Prostate gland (tissue), 2 donors: Measurements from ENCODE around the gene COMMD9. TPM values are rescaled to one million over a fixed set of nuclear protein-coding genes. Genes with fewer than 3 reads are reported as not detected.

ENCODE experiments used
- DNase-seq: peaks from one replicate; pipeline ENCODE4 v3.0.0-alpha.2; 2019; ENCODE audit warnings: low spot score
- H3K27ac ChIP-seq, 2 donors: fragments of 200-600 bp; sonication (generic); 2 replicates each; pipeline ENCODE4 v1.5.1; 2017 to 2019
- H3K27me3 ChIP-seq: fragments of 200-600 bp; sonication (generic); replicated peaks from 2 replicates; pipeline ENCODE4 v1.5.1; 2019; ENCODE audit not compliant: insufficient read depth
- H3K36me3 ChIP-seq, 2 donors: fragments of 200-600 bp; sonication (generic); 1 replicate in 1 of 2; 2 replicates in 1 of 2; pipeline versions ENCODE4 v1.5.1 to v1.8.1; 2017 to 2019
- H3K4me1 ChIP-seq: fragments of 200-600 bp; sonication (generic); replicated peaks from 2 replicates; pipeline ENCODE4 v1.5.1; 2019
- H3K4me3 ChIP-seq, 2 donors: fragments of 200-600 bp; sonication (generic); 2 replicates each; pipeline ENCODE4 v1.5.1; 2017 to 2019
- H3K9me3 ChIP-seq: fragments of 200-600 bp; sonication (generic); 2 replicates; pipeline ENCODE4 v1.5.1; 2017
- CTCF ChIP-seq, 4 experiments: fragments of 200-600 bp in 2 of 4; fragments of 450-650 bp in 2 of 4; sonication (generic) in 2 of 4; IDR thresholded peaks; 1 replicate in 3 of 4; 2 replicates in 1 of 4; pipeline ENCODE4 v1.5.1; 2016 to 2019; ENCODE audit warnings: antibody characterized with exemption in 4 of 4, mild to moderate bottlenecking in 2 of 4, moderate library complexity in 2 of 4
- POLR2A ChIP-seq: fragments of 450-650 bp; IDR thresholded peaks from one replicate; pipeline ENCODE4 v1.6.1; 2016; ENCODE audit warnings: antibody characterized with exemption, mild to moderate bottlenecking
- POLR2AphosphoS5 ChIP-seq: sonication (generic); formaldehyde crosslinking; IDR thresholded peaks from one replicate; pipeline ENCODE4 v1.6.1; 2017; ENCODE audit warnings: antibody characterized with exemption
- WGBS: methylation state at CpG from one replicate; pipeline ENCODE4 v1.1.5; 2018; 5-methylcytosine and 5-hydroxymethylcytosine counted together
- intact Hi-C: fragments of 100-400 bp; cut with DNase I; formaldehyde crosslinking; loops from one replicate; pipeline ENCODE4 v1.14.2; 2022
- total RNA-seq, 2 donors: library from RNA; depleted of rRNA; stranded (reverse); fragments of >200 nt; gene quantifications; one replicate each; pipeline ENCODE4 v1.1.0, GENCODE V29; 2016

Gene COMMD9
- total RNA-seq, 2 donors from 2014 or later = 34.3 to 40.4 TPM

GRCh38 chr11:36316049-36316448 lies 26.8 kb upstream of the COMMD9 start:
- 61% methylated on average over 3 of the region's 3 CpGs for WGBS
- H3K4me1 ChIP-seq = no peaks in the 10 kb centered on the region
- no peak overlapping the region for H3K4me3 ChIP-seq
- H3K27me3 ChIP-seq = no peaks in the 10 kb centered on the region
- H3K9me3 ChIP-seq = no peaks in the 10 kb centered on the region
- no peak for TF ChIP-seq CTCF (IDR thresholded peaks at IDR 0.05)
- no peak for TF ChIP-seq POLR2A
- TF ChIP-seq POLR2AphosphoS5 = no peak
- intact Hi-C loops = no loop called here
- H3K36me3 ChIP-seq = no peaks in the 10 kb centered on the region
- H3K27ac ChIP-seq = no peak overlapping the region
- DNase-seq = no peak

DNA sequence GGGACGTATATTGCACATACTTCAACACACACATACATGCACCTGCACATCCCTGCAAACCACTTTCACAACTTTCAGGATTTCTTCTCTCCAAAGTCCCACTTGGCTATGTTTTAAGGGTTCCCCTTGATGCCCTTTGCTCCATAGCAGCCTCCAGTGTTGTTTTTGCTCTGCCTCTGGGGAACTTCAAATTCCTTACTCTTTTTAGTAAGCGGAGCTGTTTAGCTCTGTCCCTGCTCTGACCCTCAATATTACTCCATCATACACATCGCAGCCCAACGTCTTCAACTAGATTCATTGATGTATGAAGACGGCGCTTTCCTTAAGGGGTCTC lies 25.2 kb upstream of the COMMD9 start:
- TF ChIP-seq POLR2A = no peak
- TF ChIP-seq POLR2AphosphoS5 = no peak
- no peaks in the 10 kb centered on the region for H3K4me1 ChIP-seq
- H3K4me3 ChIP-seq = no peak overlapping the region
- H3K27ac ChIP-seq = no peak overlapping the region
- no peak for DNase-seq
- no peaks in the 10 kb centered on the region for H3K9me3 ChIP-seq
- intact Hi-C loops = no loop called here
- WGBS = 79% methylated on average over 6 of the region's 6 CpGs
- no peaks in the 10 kb centered on the region for H3K27me3 ChIP-seq
- no peaks in the 10 kb centered on the region for H3K36me3 ChIP-seq

DNA sequence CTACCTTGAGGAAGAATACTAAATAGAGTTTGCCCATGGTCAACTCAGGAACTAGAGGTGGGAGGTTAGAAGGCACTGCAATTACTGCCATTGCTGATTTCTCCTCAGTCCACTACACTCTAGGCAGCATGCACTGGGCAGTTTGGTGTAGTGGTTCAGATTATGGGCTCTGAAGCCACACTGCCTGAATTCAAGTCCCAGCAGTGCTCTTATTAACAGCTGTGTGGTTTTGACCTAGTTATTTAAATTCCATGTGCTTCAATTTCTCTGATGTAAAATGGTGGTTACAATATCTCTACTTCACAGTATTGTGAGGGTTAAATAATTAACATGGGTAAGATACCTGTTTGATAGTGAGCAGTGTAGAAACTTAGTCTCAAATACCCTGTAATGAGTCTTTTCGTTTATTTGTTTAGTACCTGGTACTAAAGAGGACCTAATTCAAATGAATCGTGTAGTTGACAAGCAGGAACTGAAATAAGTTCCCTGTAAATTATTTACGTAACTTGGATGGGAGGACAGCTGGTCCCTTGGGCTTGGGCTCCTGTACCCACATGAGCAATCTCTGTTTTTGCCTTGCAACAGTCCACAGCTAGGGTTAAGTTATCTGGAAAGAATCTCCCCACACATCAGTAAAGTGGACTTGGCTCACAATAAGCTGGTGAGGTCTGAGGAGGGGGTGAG lies 24.7 kb upstream of the COMMD9 start:
- H3K4me1 ChIP-seq = no peaks in the 10 kb centered on the region
- DNase-seq = no peak
- intact Hi-C loops = no loop called here
- 50% methylated on average over 3 of the region's 3 CpGs for WGBS
- no peaks in the 10 kb centered on the region for H3K36me3 ChIP-seq
- TF ChIP-seq POLR2A = no peak
- TF ChIP-seq CTCF (IDR thresholded peaks at IDR 0.05) = no peak
- no peak for TF ChIP-seq POLR2AphosphoS5
- no peak overlapping the region for H3K27ac ChIP-seq
- no peaks in the 10 kb centered on the region for H3K27me3 ChIP-seq
- H3K9me3 ChIP-seq = no peaks in the 10 kb centered on the region
- H3K4me3 ChIP-seq = no peak overlapping the region

GRCh38 chr11:36312611-36313472 lies 23.6 kb upstream of the COMMD9 start:
- Histone ChIP-seq H3K27me3 (no peaks in the 10 kb centered on the region), H3K36me3 (no peaks in the 10 kb centered on the region), H3K4me3 (no peak overlapping the region), H3K27ac (no peak overlapping the region), H3K9me3 (no peaks in the 10 kb centered on the region), H3K4me1 (no peaks in the 10 kb centered on the region)
- no peak for DNase-seq
- intact Hi-C loops = no loop called here
- TF ChIP-seq POLR2A (no peak), CTCF (IDR thresholded peaks at IDR 0.05) (no peak), POLR2AphosphoS5 (no peak)
- 48% methylated on average over 6 of the region's 6 CpGs for WGBS

GRCh38 chr11:36311926-36312595 lies 22.8 kb upstream of the COMMD9 start:
- whole genome bisulfite sequencing = 84% methylated on average over 4 of the region's 4 CpGs
- H3K4me1 ChIP-seq = no peaks in the 10 kb centered on the region
- H3K27me3 ChIP-seq = no peaks in the 10 kb centered on the region
- no peaks in the 10 kb centered on the region for H3K9me3 ChIP-seq
- intact Hi-C loops = no loop called here
- no peak for DNase-seq
- H3K27ac ChIP-seq = no peak overlapping the region
- TF ChIP-seq POLR2A (no peak), POLR2AphosphoS5 (no peak), CTCF (IDR thresholded peaks at IDR 0.05) (no peak)
- no peaks in the 10 kb centered on the region for H3K36me3 ChIP-seq
- no peak overlapping the region for H3K4me3 ChIP-seq
